SK-N-MC (cell line): Measurements from ENCODE around the gene INSYN1.

Experiments used
- EZH2 ChIP-seq: fragments of 200-600 bp; sonication (generic); IDR thresholded peaks from one replicate; pipeline ENCODE4 v1.6.1; 2017; ENCODE audit warnings: antibody characterized with exemption
- POLR2AphosphoS5 ChIP-seq: IDR thresholded peaks from 2 replicates; pipeline ENCODE4 v1.6.1; 2012; ENCODE audit warnings: mild to moderate bottlenecking, low read depth, low read length, borderline replicate concordance

- TF ChIP-seq POLR2AphosphoS5 (no peak), EZH2 (no peak)
Measured at GRCh38 chr15:73796331-73796831, 43.2 kb upstream of the INSYN1 start.
